ENCODE data around the gene HSFX1.

Gene HSFX1

GRCh38 chrX:149804102-149804501 lies 30.2 kb downstream of the HSFX1 start:
- no peak for DNase-seq (ENCODE audit: extremely low read depth, low read depth)
- TF ChIP-seq CTCF (IDR thresholded peaks at IDR 0.05; ENCODE audit: low read depth, low read length, missing control alignments), result no peak
- no peak overlapping the region for H3K4me3 ChIP-seq (replicated peaks; ENCODE audit: low read depth, low read length)

- no peak for DNase-seq (ENCODE audit: extremely low read depth, low read depth)
- no peak for TF ChIP-seq CTCF (IDR thresholded peaks at IDR 0.05; ENCODE audit: low read depth, low read length, missing control alignments)
- no peak overlapping the region for H3K4me3 ChIP-seq (replicated peaks; ENCODE audit: low read depth, low read length)
Observed at GRCh38 chrX:149807747-149808458, 34.0 kb downstream of the HSFX1 start.

- no peak for TF ChIP-seq CTCF (IDR thresholded peaks at IDR 0.05; ENCODE audit: low read depth, low read length, missing control alignments)
- no peak for DNase-seq (ENCODE audit: extremely low read depth, low read depth)
Observed at GRCh38 chrX:149818652-149819051, 44.8 kb downstream of the HSFX1 start.

GRCh38 chrX:149819371-149819770 lies 45.5 kb downstream of the HSFX1 start:
- no peak for DNase-seq (ENCODE audit: extremely low read depth, low read depth)
- TF ChIP-seq CTCF (IDR thresholded peaks at IDR 0.05; ENCODE audit: low read depth, low read length, missing control alignments), result no peak
- H3K4me3 ChIP-seq (replicated peaks; ENCODE audit: low read depth, low read length), result no peak overlapping the region

More at GRCh38 chrX:149818652-149819051, 44.8 kb downstream of the HSFX1 start:
- H3K4me3 ChIP-seq (replicated peaks; ENCODE audit: low read depth, low read length), result no peak overlapping the region

GRCh38 chrX:149825424-149825823 lies 51.6 kb downstream of the HSFX1 start:
- no peak for DNase-seq (ENCODE audit: extremely low read depth, low read depth)
- peak; percentile 42 for TF ChIP-seq CTCF (IDR thresholded peaks at IDR 0.05; ENCODE audit: low read depth, low read length, missing control alignments)
- H3K4me3 ChIP-seq (replicated peaks; ENCODE audit: low read depth, low read length), result no peak overlapping the region

Data from HFF-Myc (cell line).